22Rv1 (cell line): ENCODE data around the gene DGKG.

Experiments used
- H3K27ac ChIP-seq: fragments of 450-650 bp; 2 replicates; pipeline ENCODE4 v1.5.1; 2017
- CTCF ChIP-seq: fragments of 450-650 bp; IDR thresholded peaks from 2 replicates; pipeline ENCODE4 v1.5.1; 2017; ENCODE audit warnings: mild to moderate bottlenecking
- ZFX ChIP-seq: fragments of 450-650 bp; IDR thresholded peaks from 2 replicates; pipeline ENCODE4 v1.6.1; 2017; ENCODE audit warnings: antibody characterized with exemption, borderline replicate concordance

Gene DGKG

DNA sequence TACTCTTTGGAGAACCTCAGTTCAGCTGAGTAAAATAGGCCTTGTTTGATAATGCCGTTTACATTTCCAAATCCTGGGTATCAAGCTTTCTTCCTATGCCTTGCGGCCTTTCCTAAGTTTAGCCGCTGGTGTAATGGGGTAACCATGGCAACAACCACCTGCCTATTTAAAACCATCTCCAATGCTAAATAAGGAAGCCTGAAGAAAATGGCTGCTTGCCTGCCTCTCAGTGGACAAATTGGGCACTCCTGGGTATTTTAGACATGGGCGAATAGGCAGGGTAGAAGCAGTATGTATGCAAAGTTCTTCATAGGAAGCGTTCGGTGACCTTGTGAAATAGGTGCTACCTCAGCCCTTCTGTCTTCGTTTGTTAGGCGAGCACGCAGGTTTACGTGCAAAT, 122.7 kb downstream of the DGKG start:
- TF ChIP-seq CTCF, result no peak
- TF ChIP-seq ZFX, result no peak
- no peak overlapping the region for H3K27ac ChIP-seq

- TF ChIP-seq ZFX (no peak), CTCF (no peak)
- H3K27ac ChIP-seq, result no peak overlapping the region
Observed at GRCh38 chr3:186237915-186238314, 124.1 kb downstream of the DGKG start.

DNA sequence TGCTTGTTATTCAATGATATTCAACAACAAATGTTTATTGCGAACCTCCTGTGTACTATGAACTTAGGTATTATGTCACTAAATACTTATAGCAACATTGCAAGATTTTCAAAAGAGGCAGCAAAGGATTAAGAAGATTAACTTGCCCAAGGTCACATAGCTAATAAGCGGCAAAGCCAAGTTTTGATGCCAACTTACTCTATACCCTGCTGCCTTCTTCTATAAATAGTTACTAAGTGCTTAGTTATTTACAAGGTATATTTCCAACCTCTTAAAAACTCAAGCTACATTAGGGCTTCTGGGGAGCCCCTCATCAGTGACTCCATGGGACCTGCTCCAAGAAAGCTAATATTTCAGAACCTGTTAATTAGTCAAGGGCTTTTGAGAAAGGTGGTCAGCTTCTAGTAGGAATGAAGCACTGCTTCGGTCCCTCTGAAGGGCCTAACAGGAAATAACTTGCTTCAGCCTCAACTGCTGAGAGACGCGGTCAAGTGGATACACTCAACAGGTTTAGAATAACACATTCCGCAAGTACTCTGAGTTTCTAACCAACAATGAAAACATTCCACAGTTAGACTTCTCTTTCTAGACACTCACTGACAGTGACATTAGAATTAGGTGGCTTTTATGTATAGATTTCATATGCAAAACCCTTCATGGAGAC, 125.5 kb downstream of the DGKG start:
- H3K27ac ChIP-seq, result no peak overlapping the region

GRCh38 chr3:186235554-186235953, 126.5 kb downstream of the DGKG start:
- no peak for TF ChIP-seq CTCF
- no peak for TF ChIP-seq ZFX
- no peak overlapping the region for H3K27ac ChIP-seq

More for the DNA sequence above, 125.5 kb downstream of the DGKG start:
- no peak for TF ChIP-seq CTCF
- no peak for TF ChIP-seq ZFX

GRCh38 chr3:186234152-186234551, 127.9 kb downstream of the DGKG start:
- TF ChIP-seq ZFX (no peak), CTCF (no peak)
- H3K27ac ChIP-seq, result no peak overlapping the region

DNA sequence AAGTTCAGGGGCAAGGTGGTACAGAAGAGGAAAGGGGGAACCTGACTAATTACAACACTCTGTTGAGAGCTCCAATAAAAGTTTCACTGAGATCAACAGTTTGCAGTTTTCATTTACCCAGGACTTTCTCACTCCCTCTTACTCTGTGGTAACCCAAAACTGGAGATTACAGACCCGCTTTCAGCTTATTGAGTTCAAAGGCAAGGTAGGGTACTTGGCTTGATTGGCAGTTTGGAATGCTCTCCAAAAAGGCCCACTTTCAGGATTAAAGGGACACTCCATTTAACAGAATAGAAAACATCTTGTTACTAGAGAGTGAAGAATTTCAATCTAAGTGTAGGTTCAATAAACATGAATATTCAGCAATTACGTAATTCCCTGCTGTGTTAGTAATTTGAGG, 135.6 kb downstream of the DGKG start:
- H3K27ac ChIP-seq, result no peak overlapping the region
- TF ChIP-seq ZFX, result no peak
- no peak for TF ChIP-seq CTCF

GRCh38 chr3:186225603-186226002, 136.4 kb downstream of the DGKG start:
- no peak for TF ChIP-seq ZFX

DNA sequence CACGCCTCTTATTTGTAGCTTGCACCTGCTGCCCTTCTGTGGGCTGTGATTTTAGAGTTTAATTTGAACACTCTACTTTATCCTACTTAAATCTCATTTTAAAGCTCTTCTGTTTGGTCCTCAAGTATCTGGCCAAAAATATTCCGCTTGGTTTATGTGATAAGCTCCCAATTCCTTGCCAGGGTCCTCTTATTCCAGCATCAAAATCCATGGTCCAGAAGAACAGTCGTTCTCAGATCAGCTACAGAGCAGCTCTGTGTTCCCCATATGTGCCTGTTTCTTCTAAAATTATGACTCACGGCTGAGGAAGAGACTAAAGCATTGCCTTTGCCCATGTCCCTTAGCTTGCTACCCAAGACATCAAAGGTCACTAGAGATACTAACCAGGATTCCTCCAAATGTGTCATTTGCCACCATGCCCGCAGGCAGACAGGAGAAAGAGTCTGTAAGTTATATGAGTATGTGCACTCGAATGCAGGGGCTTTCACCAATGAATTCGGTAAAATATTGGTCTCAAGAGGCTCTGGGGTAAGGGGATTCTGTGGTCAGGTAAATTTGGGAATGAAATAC, 137.9 kb downstream of the DGKG start:
- H3K27ac ChIP-seq, result no peak overlapping the region
- no peak for TF ChIP-seq ZFX
- TF ChIP-seq CTCF, result no peak

More at GRCh38 chr3:186225603-186226002, 136.4 kb downstream of the DGKG start:
- no peak overlapping the region for H3K27ac ChIP-seq
